Measurements from ENCODE around the gene ARHGEF26.

- TF ChIP-seq CTCF (IDR thresholded peaks at IDR 0.05 in 2 of 3, conservative IDR thresholded peaks at IDR 0.05 in 1 of 3; ENCODE audit: borderline replicate concordance in 1 of 3, insufficient read depth in 1 of 3, low read depth in 2 of 3, low read length in 2 of 3) (no peak), EZH2phosphoT487 (IDR thresholded peaks at IDR 0.05; ENCODE audit: borderline replicate concordance) (no peak), POLR2AphosphoS5 (IDR thresholded peaks at IDR 0.05; ENCODE audit: low read depth, low read length) (no peak), POLR2A (IDR thresholded peaks at IDR 0.05; ENCODE audit: borderline replicate concordance, extremely low read depth, insufficient read depth, insufficient read length) (no peak), CBX3 (IDR thresholded peaks at IDR 0.05; ENCODE audit: low read depth) (no peak), ZNF274 (IDR thresholded peaks at IDR 0.05; ENCODE audit: low read depth, low read length) (no peak), SRF (IDR thresholded peaks at IDR 0.05; ENCODE audit: low read depth) (no peak), REST (IDR thresholded peaks at IDR 0.05; ENCODE audit: low read depth) (no peak), ATF3 (IDR thresholded peaks at IDR 0.05) (no peak), CEBPB (IDR thresholded peaks at IDR 0.05; ENCODE audit: low read depth) (no peak), ZBTB33 (IDR thresholded peaks at IDR 0.05; ENCODE audit: extremely low read depth, insufficient replicate concordance, low read length) (no peak), SP1 (IDR thresholded peaks at IDR 0.05; ENCODE audit: low read depth) (no peak), MAX (IDR thresholded peaks at IDR 0.05) (no peak)
These were observed 154.1 kb downstream of the ARHGEF26 start for GRCh38 chr3:154275292-154275691.

Data from HCT116 (cell line).